Skeletal muscle tissue (tissue), 4 donors: ENCODE results near the gene OR51B4. TPM values are rescaled to one million over a fixed set of nuclear protein-coding genes. Genes with fewer than 3 reads are reported as not detected.

Experiments used
- H3K27ac ChIP-seq: one replicate; pipeline ENCODE4 v1.7.0; 2013; ENCODE audit warnings: mild to moderate bottlenecking, low read depth, low read length, inconsistent platforms
- H3K27me3 ChIP-seq, 3 donors: one replicate each; pipeline ENCODE4 v1.7.0; 2013; ENCODE audit warnings: low read length in 3 of 3; ENCODE audit not compliant: control insufficient read depth in 3 of 3, insufficient read depth in 3 of 3
- H3K36me3 ChIP-seq, 3 donors: one replicate each; pipeline ENCODE4 v1.7.0; 2013; ENCODE audit warnings: low read length in 3 of 3; ENCODE audit not compliant: control insufficient read depth in 3 of 3, insufficient read depth in 3 of 3
- H3K4me1 ChIP-seq, 3 donors: one replicate each; pipeline ENCODE4 v1.7.0; 2013; ENCODE audit warnings: low read length in 3 of 3, mild to moderate bottlenecking in 3 of 3; ENCODE audit not compliant: control insufficient read depth in 3 of 3, insufficient read depth in 3 of 3
- H3K4me3 ChIP-seq, 3 donors: one replicate each; pipeline ENCODE4 v1.7.0; 2013; ENCODE audit warnings: low read length in 3 of 3
- H3K9ac ChIP-seq, 3 donors: one replicate each; pipeline ENCODE4 v1.7.0; 2013; ENCODE audit warnings: low read length in 3 of 3, mild to moderate bottlenecking in 3 of 3, moderate library complexity in 2 of 3, low read depth in 1 of 3
- H3K9me3 ChIP-seq, 3 donors: one replicate each; pipeline ENCODE4 v1.7.0; 2013; ENCODE audit warnings: low read length in 3 of 3; ENCODE audit not compliant: control insufficient read depth in 3 of 3
- total RNA-seq: library from RNA; depleted of rRNA; stranded (reverse); fragments of >200 nt; gene quantifications from one replicate; pipeline ENCODE4 v1.2.3, GENCODE V29; 2014
- donor health status: Osteomylitis.

Gene OR51B4
- total RNA-seq, 1 donor from 2014 or later, result 0.52 TPM

- Histone ChIP-seq H3K4me3 (no peak overlapping the region), H3K4me1 (no peaks in the 10 kb centered on the region), H3K27me3 (no peaks in the 10 kb centered on the region), H3K9me3 (no peaks in the 10 kb centered on the region), H3K9ac (no peak overlapping the region), H3K36me3 (no peaks in the 10 kb centered on the region), H3K27ac (no peak overlapping the region)
Observed at GRCh38 chr11:5276697-5277096, 25.0 kb downstream of the OR51B4 start.

- Histone ChIP-seq H3K4me1 (no peaks in the 10 kb centered on the region), H3K36me3 (no peaks in the 10 kb centered on the region), H3K9me3 (no peaks in the 10 kb centered on the region), H3K27me3 (no peaks in the 10 kb centered on the region), H3K9ac (no peak overlapping the region), H3K27ac (no peak overlapping the region), H3K4me3 (no peak overlapping the region)
Observed at GRCh38 chr11:5275369-5276110, 26.2 kb downstream of the OR51B4 start.

GRCh38 chr11:5274395-5274794 is 27.4 kb downstream of the OR51B4 start:
- no peaks in the 10 kb centered on the region for H3K4me1 ChIP-seq
- no peaks in the 10 kb centered on the region for H3K36me3 ChIP-seq
- no peaks in the 10 kb centered on the region for H3K9me3 ChIP-seq
- no peak overlapping the region for H3K27ac ChIP-seq
- H3K4me3 ChIP-seq, result no peak overlapping the region
- no peaks in the 10 kb centered on the region for H3K27me3 ChIP-seq
- H3K9ac ChIP-seq, result no peak overlapping the region

- no peak overlapping the region for H3K4me3 ChIP-seq
- H3K4me1 ChIP-seq, result no peaks in the 10 kb centered on the region
- no peak overlapping the region for H3K27ac ChIP-seq
- H3K36me3 ChIP-seq, result no peaks in the 10 kb centered on the region
- H3K9me3 ChIP-seq, result no peaks in the 10 kb centered on the region
- H3K27me3 ChIP-seq, result no peaks in the 10 kb centered on the region
- no peak overlapping the region for H3K9ac ChIP-seq
Observed at GRCh38 chr11:5272395-5273017, 29.2 kb downstream of the OR51B4 start.

GRCh38 chr11:5269715-5270147 is 32.0 kb downstream of the OR51B4 start, which contains the start of gene HBE1:
TSS of gene HBE1 (minus strand) at chr11:5269945. CDS start at chr11:5269890, 55 bp downstream.
- Histone ChIP-seq H3K4me1 (no peaks in the 10 kb centered on the region), H3K9ac (no peak within 1 kb of the TSS), H3K9me3 (no peaks in the 10 kb centered on the region), H3K4me3 (no peak within 1 kb of the TSS), H3K27me3 (no peaks in the 10 kb centered on the region), H3K27ac (no peak within 1 kb of the TSS), H3K36me3 (no peaks in the 10 kb centered on the region)

- H3K36me3 ChIP-seq, result no peaks in the 10 kb centered on the region
- H3K9me3 ChIP-seq, result no peaks in the 10 kb centered on the region
Observed at GRCh38 chr11:5267033-5267563, 34.6 kb downstream of the OR51B4 start.

GRCh38 chr11:5266609-5267008 is 35.1 kb downstream of the OR51B4 start:
- H3K9ac ChIP-seq, result no peak overlapping the region
- H3K27me3 ChIP-seq, result no peaks in the 10 kb centered on the region
- no peaks in the 10 kb centered on the region for H3K36me3 ChIP-seq
- no peaks in the 10 kb centered on the region for H3K4me1 ChIP-seq
- no peak overlapping the region for H3K27ac ChIP-seq
- no peaks in the 10 kb centered on the region for H3K9me3 ChIP-seq
- no peak overlapping the region for H3K4me3 ChIP-seq

More at GRCh38 chr11:5267033-5267563, 34.6 kb downstream of the OR51B4 start:
- Histone ChIP-seq H3K9ac (no peak overlapping the region), H3K4me1 (no peaks in the 10 kb centered on the region), H3K27ac (no peak overlapping the region), H3K4me3 (no peak overlapping the region), H3K27me3 (no peaks in the 10 kb centered on the region)

- Histone ChIP-seq H3K9ac (no peak overlapping the region), H3K27me3 (no peaks in the 10 kb centered on the region), H3K36me3 (no peaks in the 10 kb centered on the region), H3K9me3 (no peaks in the 10 kb centered on the region), H3K4me3 (no peak overlapping the region), H3K27ac (no peak overlapping the region), H3K4me1 (no peaks in the 10 kb centered on the region)
Observed at GRCh38 chr11:5265832-5266231, 35.9 kb downstream of the OR51B4 start.

- Histone ChIP-seq H3K9me3 (no peaks in the 10 kb centered on the region), H3K27me3 (no peaks in the 10 kb centered on the region), H3K9ac (no peak overlapping the region), H3K27ac (no peak overlapping the region), H3K4me3 (no peak overlapping the region), H3K4me1 (no peaks in the 10 kb centered on the region), H3K36me3 (no peaks in the 10 kb centered on the region)
Observed at GRCh38 chr11:5258543-5259262, 43.0 kb downstream of the OR51B4 start.

GRCh38 chr11:5257296-5257695 is 44.5 kb downstream of the OR51B4 start:
- no peaks in the 10 kb centered on the region for H3K36me3 ChIP-seq
- H3K9me3 ChIP-seq, result no peaks in the 10 kb centered on the region
- no peaks in the 10 kb centered on the region for H3K4me1 ChIP-seq
- no peak overlapping the region for H3K4me3 ChIP-seq
- no peaks in the 10 kb centered on the region for H3K27me3 ChIP-seq
- H3K27ac ChIP-seq, result no peak overlapping the region
- H3K9ac ChIP-seq, result no peak overlapping the region
